ENCODE results near the gene TMC7.

The TMC7 gene

DNA sequence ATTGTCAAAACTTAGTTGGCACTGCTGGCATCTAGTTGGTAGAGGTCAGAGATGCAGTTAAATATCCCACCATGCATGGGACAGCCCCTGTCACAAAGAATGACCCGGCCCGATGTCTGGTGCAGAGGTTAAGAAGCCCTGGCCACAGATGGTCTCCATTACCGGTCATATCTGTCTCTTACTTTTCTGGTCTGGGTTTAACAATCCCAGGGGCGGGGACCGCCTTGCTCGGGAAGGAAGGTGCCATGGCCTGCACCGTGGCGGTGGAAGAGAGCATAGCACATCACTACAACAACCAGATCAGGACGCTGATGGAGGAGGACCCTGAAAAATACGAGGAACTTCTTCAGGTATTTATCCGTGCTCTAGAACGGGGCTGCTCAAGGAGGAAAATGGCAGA is 91.8 kb downstream of the TMC7 start (continued):
- TF ChIP-seq TCF7L2 (IDR thresholded peaks at IDR 0.05; ENCODE audit: borderline replicate concordance, low read depth, low read length) (no peak), ZNF223 (tag by site-specific recombination; IDR thresholded peaks at IDR 0.05) (no peak), ZNF394 (tag by site-specific recombination; IDR thresholded peaks at IDR 0.05; ENCODE audit: borderline replicate concordance) (no peak), KLF16 (tag by site-specific recombination; IDR thresholded peaks at IDR 0.05) (no peak)

DNA sequence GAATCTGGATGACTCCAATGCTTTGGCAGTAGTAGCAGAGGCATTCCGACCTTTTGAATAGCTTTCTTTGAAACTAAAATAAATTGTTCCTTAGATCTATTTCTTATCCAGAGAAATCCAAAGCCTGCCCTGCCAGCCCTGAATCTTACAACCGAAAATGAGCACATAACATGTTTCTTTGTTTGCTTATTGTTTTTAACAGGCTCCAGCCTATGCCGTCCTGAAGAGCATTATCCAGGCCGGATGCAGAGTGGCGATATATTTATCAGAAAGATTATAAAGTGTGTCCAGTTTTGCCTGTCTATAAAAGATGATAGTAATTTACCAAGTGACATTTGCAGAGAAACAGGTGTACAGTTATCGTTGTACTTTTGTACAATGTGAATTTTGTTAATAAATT is 94.1 kb downstream of the TMC7 start:
- Histone ChIP-seq H3K4me1 (ENCODE audit: control insufficient read depth, insufficient read depth, low read length) (no peaks in the 10 kb centered on the region), H3K4me3 (ENCODE audit: low read depth, low read length) (no peak overlapping the region), H3K36me3 (ENCODE audit: control insufficient read depth in 2 of 2, insufficient read depth in 1 of 2, low read length in 2 of 2) (peaks cover 41 to 70% of the 10 kb centered on the region in 2 experiments), H3K9me3 (ENCODE audit: control insufficient read depth, insufficient read depth, low read depth, low read length) (no peaks in the 10 kb centered on the region), H3K27ac (ENCODE audit: extremely low read depth, low read depth, low read length) (no peak overlapping the region)
- POLR2A ChIA-PET = no interaction called here
- CTCF ChIA-PET = interaction anchor here (2.7 kb wide), 1 partner anchor 8 kb away, joined by 18 read pairs; no protein-coding TSS in a partner anchor
- TF ChIP-seq KLF9 (tag by site-specific recombination; IDR thresholded peaks at IDR 0.05; ENCODE audit: low read depth) (no peak), ZNF791 (tag by site-specific recombination; IDR thresholded peaks at IDR 0.05) (no peak), ZSCAN23 (tag by site-specific recombination; IDR thresholded peaks at IDR 0.05) (no peak), ZBTB11 (tag by site-specific recombination; conservative IDR thresholded peaks at IDR 0.05; ENCODE audit: low read depth) (no peak), TSHZ1 (tag by site-specific recombination; IDR thresholded peaks at IDR 0.05; ENCODE audit: borderline replicate concordance) (no peak), ZNF544 (tag by site-specific recombination; IDR thresholded peaks at IDR 0.05) (no peak), ZNF157 (tag by site-specific recombination; IDR thresholded peaks at IDR 0.05) (no peak)
- TF ChIP-seq, protein P1, sequence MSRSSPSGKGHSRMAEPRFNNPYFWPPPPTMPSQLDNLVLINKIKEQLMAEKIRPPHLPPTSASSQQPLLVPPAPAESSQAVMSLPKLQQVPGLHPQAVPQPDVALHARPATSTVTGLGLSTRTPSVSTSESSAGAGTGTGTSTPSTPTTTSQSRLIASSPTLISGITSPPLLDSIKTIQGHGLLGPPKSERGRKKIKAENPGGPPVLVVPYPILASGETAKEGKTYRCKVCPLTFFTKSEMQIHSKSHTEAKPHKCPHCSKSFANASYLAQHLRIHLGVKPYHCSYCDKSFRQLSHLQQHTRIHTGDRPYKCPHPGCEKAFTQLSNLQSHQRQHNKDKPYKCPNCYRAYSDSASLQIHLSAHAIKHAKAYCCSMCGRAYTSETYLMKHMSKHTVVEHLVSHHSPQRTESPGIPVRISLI (tag by site-specific recombination; IDR thresholded peaks at IDR 0.05) = no peak
- TF ChIP-seq, protein P2, sequence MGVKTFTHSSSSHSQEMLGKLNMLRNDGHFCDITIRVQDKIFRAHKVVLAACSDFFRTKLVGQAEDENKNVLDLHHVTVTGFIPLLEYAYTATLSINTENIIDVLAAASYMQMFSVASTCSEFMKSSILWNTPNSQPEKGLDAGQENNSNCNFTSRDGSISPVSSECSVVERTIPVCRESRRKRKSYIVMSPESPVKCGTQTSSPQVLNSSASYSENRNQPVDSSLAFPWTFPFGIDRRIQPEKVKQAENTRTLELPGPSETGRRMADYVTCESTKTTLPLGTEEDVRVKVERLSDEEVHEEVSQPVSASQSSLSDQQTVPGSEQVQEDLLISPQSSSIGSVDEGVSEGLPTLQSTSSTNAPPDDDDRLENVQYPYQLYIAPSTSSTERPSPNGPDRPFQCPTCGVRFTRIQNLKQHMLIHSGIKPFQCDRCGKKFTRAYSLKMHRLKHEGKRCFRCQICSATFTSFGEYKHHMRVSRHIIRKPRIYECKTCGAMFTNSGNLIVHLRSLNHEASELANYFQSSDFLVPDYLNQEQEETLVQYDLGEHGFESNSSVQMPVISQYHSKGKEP (tag by site-specific recombination; IDR thresholded peaks at IDR 0.05) = no peak

DNA sequence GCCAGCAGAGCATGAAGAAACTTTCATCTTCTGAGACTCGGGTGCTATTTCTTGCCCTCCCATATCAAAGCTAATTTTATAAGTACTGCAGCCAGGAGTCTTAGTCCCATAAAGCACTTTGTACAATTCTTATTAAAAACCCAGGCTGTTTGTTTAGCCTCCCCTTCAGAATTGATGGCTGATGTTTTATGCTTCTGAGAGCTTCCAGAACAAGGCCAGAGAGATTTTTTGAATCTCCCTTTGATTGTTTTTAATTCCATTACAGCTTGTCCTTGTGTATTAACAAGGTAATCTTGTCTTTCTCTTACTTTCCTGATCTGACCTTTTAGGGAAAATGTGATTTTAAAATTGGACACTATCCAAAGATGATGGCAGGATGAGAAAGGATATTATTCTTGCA is 99.9 kb downstream of the TMC7 start:
- ChIA-PET CTCF (interaction anchor here (1.2 to 5.3 kb wide), 3 partner anchors 83 to 100 kb away, joined by 4 to 94 read pairs (median 22); partner anchors contain the start of gene TMC7), POLR2A (no interaction called here)
- H3K36me3 ChIP-seq (ENCODE audit: control insufficient read depth in 2 of 2, insufficient read depth in 1 of 2, low read length in 2 of 2) = peaks cover 7 to 24% of the 10 kb centered on the region in 2 experiments
- no peaks in the 10 kb centered on the region for H3K9me3 ChIP-seq (ENCODE audit: control insufficient read depth, insufficient read depth, low read depth, low read length)
- H3K4me3 ChIP-seq (ENCODE audit: low read depth, low read length) = no peak overlapping the region
- H3K27ac ChIP-seq (ENCODE audit: extremely low read depth, low read depth, low read length) = no peak overlapping the region
- peaks cover 4% of the 10 kb centered on the region for H3K4me1 ChIP-seq (ENCODE audit: control insufficient read depth, insufficient read depth, low read length)
- TF ChIP-seq ZNF596 (tag by site-specific recombination; IDR thresholded peaks at IDR 0.05) = no peak
- TF ChIP-seq PRDM1 (tag by site-specific recombination; IDR thresholded peaks at IDR 0.05) = no peak
- TF ChIP-seq ZNF701 (tag by site-specific recombination; IDR thresholded peaks at IDR 0.05) = no peak
- TF ChIP-seq ZNF311 (tag by site-specific recombination; IDR thresholded peaks at IDR 0.05; ENCODE audit: borderline replicate concordance) = no peak
- TF ChIP-seq, protein P3, sequence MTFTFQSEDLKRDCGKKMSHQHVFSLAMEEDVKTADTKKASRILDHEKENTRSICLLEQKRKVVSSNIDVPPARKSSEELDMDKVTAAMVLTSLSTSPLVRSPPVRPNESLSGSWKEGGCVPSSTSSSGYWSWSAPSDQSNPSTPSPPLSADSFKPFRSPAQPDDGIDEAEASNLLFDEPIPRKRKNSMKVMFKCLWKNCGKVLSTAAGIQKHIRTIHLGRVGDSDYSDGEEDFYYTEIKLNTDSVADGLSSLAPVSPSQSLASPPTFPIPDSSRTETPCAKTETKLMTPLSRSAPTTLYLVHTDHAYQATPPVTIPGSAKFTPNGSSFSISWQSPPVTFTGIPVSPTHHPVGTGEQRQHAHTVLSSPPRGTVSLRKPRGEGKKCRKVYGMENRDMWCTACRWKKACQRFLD (tag by site-specific recombination; IDR thresholded peaks at IDR 0.05) = no peak
- TF ChIP-seq YY2 (tag by site-specific recombination; IDR thresholded peaks at IDR 0.05) = no peak
- TF ChIP-seq WT1 (tag by site-specific recombination; IDR thresholded peaks at IDR 0.05) = no peak
- TF ChIP-seq ZNF830 (tag by site-specific recombination; IDR thresholded peaks at IDR 0.05; ENCODE audit: low read depth) = no peak
- TF ChIP-seq ZNF223 (tag by site-specific recombination; IDR thresholded peaks at IDR 0.05) = no peak

All from HEK293 (cell line).